HUES48 (cell line): Measurements from ENCODE around the gene AGBL3.

Experiments
- H3K27ac ChIP-seq: one replicate; pipeline ENCODE4 v1.7.0; 2013; ENCODE audit warnings: low read depth, low read length, inconsistent platforms
- H3K27me3 ChIP-seq: 2 replicates; pipeline ENCODE4 v1.6.1; 2013; ENCODE audit warnings: mild to moderate bottlenecking, low read length; ENCODE audit not compliant: control insufficient read depth, insufficient read depth
- H3K36me3 ChIP-seq: 2 replicates; pipeline ENCODE4 v1.6.1; 2013; ENCODE audit warnings: low read length; ENCODE audit not compliant: control insufficient read depth, insufficient read depth
- H3K4me1 ChIP-seq: 2 replicates; pipeline ENCODE4 v1.6.1; 2013; ENCODE audit warnings: mild to moderate bottlenecking, low read length; ENCODE audit not compliant: control insufficient read depth, insufficient read depth
- H3K4me3 ChIP-seq: 2 replicates; pipeline ENCODE4 v1.5.1; 2013; ENCODE audit warnings: mild to moderate bottlenecking, low read depth, low read length
- H3K9ac ChIP-seq: 2 replicates; pipeline ENCODE4 v1.6.1; 2013; ENCODE audit warnings: mild to moderate bottlenecking, low read depth, low read length, moderate library complexity
- H3K9me3 ChIP-seq: 2 replicates; pipeline ENCODE4 v1.6.1; 2013; ENCODE audit warnings: low read length; ENCODE audit not compliant: control insufficient read depth, insufficient read depth

AGBL3 gene

GRCh38 chr7:135178364-135178763 is 192.1 kb downstream of the AGBL3 start:
- Histone ChIP-seq H3K4me1 (peaks cover 11% of the 10 kb centered on the region; the same call in 1 of the 2 replicates), H3K9ac (no peak overlapping the region), H3K36me3 (peaks cover 5% of the 10 kb centered on the region), H3K27ac (no peak overlapping the region), H3K27me3 (no peaks in the 10 kb centered on the region), H3K4me3 (no peak overlapping the region), H3K9me3 (peaks cover 28% of the 10 kb centered on the region)

DNA sequence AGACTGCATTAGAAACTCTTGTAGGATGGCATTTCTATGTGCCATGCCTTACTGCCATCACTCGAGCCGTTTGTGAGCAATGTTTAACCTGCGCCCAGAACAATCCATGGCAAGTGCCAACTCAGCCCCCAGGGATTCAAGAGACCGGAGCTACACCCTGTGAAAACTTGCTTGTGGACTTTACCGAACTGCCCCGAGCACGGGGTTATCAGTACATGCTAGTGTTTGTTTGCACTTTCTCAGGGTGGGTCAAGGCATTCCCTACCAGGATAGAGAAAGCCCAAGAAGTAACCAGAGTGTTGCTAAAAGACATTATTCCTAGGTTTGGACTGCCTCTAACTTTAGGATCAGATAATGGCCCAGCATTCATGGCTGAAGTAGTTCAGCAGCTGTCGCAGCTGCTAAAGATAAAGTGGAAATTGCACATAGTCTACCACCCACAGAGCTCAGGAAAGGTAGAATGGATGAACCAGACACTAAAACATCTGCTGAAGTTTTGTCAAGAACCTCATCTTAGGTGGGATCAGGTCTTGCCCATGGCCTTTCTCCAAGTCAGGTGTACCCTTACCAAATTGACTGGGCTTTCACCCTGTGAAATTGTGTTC is 193.1 kb downstream of the AGBL3 start:
- no peak overlapping the region for H3K4me3 ChIP-seq
- H3K4me1 ChIP-seq, result peaks cover 11% of the 10 kb centered on the region; the same call in 1 of the 2 replicates
- peaks cover 28% of the 10 kb centered on the region for H3K9me3 ChIP-seq
- H3K27ac ChIP-seq, result no peak overlapping the region
- no peak overlapping the region for H3K9ac ChIP-seq
- H3K36me3 ChIP-seq, result peaks cover 13% of the 10 kb centered on the region
- no peaks in the 10 kb centered on the region for H3K27me3 ChIP-seq

GRCh38 chr7:135180122-135180521 is 193.8 kb downstream of the AGBL3 start:
- Histone ChIP-seq H3K27me3 (no peaks in the 10 kb centered on the region), H3K4me1 (peaks cover 11% of the 10 kb centered on the region; the same call in 1 of the 2 replicates), H3K27ac (no peak overlapping the region), H3K9ac (no peak overlapping the region), H3K36me3 (peaks cover 14% of the 10 kb centered on the region), H3K9me3 (peaks cover 28% of the 10 kb centered on the region), H3K4me3 (no peak overlapping the region)

DNA sequence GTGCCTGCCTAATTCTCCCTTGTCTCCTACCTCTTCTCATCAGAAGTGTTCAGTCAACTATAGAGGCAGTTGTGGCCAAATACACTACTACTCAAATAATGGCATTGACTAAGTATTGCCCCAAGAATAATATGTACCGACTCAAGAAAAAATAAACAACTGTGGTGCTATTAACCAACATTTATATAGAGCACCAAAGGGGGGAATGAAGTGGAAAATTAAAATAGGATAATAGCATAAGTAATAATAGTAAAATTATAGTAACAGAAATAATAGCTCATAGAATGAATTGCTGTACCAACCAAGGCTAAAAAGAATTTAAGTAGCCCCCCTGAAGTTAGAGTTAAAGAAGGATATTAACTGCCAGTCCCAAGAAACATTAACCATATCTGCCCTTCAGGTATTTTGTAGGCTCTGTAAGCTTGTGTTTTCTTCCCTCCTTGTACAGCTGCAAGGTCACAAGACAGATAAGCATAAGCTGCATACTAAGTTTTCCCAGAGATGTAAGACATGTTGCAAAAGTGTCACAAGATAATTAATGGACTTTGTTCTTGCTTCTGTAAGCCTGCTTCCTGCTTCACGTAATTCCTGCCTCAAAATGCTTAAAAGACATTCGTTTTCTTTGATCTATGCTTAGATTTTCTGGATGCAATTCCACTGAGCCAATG is 195.1 kb downstream of the AGBL3 start:
- no peak overlapping the region for H3K4me3 ChIP-seq
- peaks cover 26% of the 10 kb centered on the region for H3K36me3 ChIP-seq
- no peak overlapping the region for H3K9ac ChIP-seq
- no peak overlapping the region for H3K27ac ChIP-seq
- H3K27me3 ChIP-seq, result no peaks in the 10 kb centered on the region
- H3K9me3 ChIP-seq, result peaks cover 28% of the 10 kb centered on the region
- peaks cover 11% of the 10 kb centered on the region; the same call in 1 of the 2 replicates for H3K4me1 ChIP-seq

DNA sequence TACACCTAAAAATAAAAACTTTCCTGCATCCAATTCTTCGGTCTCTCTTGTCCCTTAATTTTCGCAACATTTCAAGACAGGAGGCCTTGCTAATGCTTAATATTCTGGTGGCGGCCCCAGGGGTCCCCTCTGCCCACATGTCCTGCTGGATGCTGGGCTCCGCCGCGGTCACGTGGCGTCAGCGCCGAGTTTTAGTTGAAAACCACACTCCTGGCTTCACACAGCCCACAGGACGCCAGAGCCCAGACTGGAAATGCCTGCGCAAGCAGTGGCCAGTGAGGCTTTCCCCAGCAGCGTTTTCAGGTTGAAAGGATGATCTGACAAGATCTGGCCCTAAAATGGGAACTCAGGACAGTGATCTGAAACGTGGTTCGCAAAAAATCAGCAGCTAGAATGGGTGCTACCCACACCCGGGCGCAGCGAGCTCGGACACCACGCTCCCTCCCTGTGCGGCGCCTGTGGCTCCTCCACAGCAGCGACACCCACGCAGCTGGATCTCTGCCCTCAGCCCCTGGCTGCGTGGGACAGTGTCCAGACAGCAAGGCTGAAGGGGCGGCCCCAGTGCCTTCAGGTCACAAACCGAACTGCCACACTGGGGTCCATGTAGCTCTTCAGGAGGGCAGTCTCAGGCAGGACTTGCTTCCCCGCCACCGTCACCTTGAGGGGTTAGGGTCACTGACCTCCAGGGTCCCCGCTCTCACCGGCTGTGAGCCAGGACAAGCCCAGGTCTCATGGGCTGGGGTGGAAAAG is 195.8 kb downstream of the AGBL3 start:
- no peak overlapping the region for H3K27ac ChIP-seq
- H3K27me3 ChIP-seq, result no peaks in the 10 kb centered on the region
- H3K4me3 ChIP-seq, result no peak overlapping the region
- peaks cover 9% of the 10 kb centered on the region; the same call in 1 of the 2 replicates for H3K4me1 ChIP-seq
- peaks cover 32% of the 10 kb centered on the region for H3K36me3 ChIP-seq
- no peak overlapping the region for H3K9ac ChIP-seq
- peaks cover 28% of the 10 kb centered on the region for H3K9me3 ChIP-seq

GRCh38 chr7:135183478-135183877 is 197.2 kb downstream of the AGBL3 start:
- peaks cover 44% of the 10 kb centered on the region for H3K36me3 ChIP-seq
- H3K4me3 ChIP-seq, result no peak overlapping the region
- no peak overlapping the region for H3K27ac ChIP-seq
- H3K9ac ChIP-seq, result no peak overlapping the region
- H3K9me3 ChIP-seq, result peaks cover 28% of the 10 kb centered on the region
- H3K27me3 ChIP-seq, result no peaks in the 10 kb centered on the region
- no peaks in the 10 kb centered on the region for H3K4me1 ChIP-seq

DNA sequence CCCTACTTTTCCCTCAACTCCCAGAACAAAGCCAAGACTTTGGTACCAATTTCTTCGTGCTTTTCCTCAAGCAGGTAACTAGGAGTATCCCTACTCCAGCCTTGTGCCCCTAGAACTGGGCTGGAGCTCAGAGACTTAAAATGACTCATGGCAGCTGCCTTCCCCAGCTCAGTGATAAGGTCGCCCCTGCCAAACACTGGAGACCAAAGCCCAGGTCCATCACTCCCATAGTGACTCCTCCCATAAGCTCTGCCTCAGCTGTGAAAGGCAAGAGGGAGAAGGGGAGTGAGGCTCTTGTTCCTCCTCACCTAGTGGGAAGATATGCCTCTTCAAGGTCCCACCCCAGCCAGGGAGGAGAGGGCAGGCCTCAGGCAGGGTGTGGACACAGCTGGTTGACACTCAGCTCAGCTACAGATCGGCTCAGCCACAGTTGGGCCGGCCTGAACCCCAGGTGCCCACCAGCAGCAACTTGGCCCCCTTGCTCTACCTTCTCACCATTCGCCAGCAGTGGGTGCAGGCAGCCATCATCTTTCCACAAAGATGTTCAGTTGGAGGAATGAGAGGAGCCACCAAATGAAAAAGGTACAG is 198.0 kb downstream of the AGBL3 start:
- Histone ChIP-seq H3K9ac (no peak overlapping the region), H3K4me3 (no peak overlapping the region), H3K4me1 (no peaks in the 10 kb centered on the region), H3K36me3 (peaks cover 49% of the 10 kb centered on the region), H3K27ac (no peak overlapping the region), H3K9me3 (peaks cover 28% of the 10 kb centered on the region), H3K27me3 (no peaks in the 10 kb centered on the region)
